ENCODE results near the gene CS. TPM values are rescaled to one million over a fixed set of nuclear protein-coding genes. Genes with fewer than 3 reads are reported as not detected.

The CS gene
- total RNA-seq, 4 donors from 2014 or later = 126 to 175 (median 133) TPM

DNA sequence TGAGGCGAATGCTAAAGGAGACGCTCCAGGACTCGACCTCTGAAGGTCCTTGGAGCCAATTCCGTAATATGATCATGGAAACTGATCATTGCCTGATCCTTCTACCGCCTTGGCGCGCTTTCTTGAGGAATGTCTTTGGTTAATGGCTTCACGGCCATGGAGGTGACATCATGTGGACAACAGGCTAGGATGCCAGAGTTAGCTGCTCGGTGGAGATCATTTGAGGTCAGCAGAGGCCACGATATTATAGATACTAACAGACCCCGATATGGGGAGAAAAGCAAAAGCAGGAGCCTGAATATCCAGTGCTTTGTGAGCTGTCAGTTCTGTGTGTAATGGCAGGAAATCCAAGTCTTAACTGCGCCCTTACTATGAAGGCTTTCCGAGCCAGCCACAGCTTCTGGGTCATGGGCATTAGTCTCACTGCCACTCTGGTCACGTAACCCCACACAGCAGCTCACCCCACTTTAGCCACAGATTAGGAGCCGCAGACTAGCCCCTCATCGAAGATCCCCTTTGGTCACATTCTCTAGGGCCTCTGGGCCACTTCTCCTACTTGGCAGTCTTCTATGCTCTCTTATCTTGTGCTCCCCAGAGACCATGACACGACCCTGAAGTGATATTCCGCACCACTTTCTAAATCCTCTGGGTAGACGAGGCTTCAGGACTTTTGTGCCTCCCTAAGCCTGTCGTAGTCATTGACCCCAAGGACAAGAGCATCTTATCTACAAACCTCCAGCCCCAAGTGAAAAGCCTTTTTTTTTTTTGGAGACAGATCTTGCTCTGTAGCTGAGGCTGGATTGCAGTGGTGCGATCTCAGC is 724 bp upstream of the CS start:
- peaks cover 0 to 25% (median 4%) of the 10 kb centered on the region in 3 donors for H3K36me3 ChIP-seq
- H3K4me3 ChIP-seq = peak overlapping the region; percentile 73 to 95 (median 88)
- peaks cover 25 to 57% (median 33%) of the 10 kb centered on the region in 3 donors for H3K4me1 ChIP-seq
- H3K27ac ChIP-seq = peak overlapping the region; percentile 92 to 98 (median 96)
- intact Hi-C loops (cut with DNase I) = no loop called here
- DNase-seq = no peak
- TF ChIP-seq POLR2A (IDR thresholded peaks at IDR 0.05) = no peak
- TF ChIP-seq, protein P1, sequence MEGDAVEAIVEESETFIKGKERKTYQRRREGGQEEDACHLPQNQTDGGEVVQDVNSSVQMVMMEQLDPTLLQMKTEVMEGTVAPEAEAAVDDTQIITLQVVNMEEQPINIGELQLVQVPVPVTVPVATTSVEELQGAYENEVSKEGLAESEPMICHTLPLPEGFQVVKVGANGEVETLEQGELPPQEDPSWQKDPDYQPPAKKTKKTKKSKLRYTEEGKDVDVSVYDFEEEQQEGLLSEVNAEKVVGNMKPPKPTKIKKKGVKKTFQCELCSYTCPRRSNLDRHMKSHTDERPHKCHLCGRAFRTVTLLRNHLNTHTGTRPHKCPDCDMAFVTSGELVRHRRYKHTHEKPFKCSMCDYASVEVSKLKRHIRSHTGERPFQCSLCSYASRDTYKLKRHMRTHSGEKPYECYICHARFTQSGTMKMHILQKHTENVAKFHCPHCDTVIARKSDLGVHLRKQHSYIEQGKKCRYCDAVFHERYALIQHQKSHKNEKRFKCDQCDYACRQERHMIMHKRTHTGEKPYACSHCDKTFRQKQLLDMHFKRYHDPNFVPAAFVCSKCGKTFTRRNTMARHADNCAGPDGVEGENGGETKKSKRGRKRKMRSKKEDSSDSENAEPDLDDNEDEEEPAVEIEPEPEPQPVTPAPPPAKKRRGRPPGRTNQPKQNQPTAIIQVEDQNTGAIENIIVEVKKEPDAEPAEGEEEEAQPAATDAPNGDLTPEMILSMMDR (IDR thresholded peaks at IDR 0.05) = no peak
- no peaks in the 10 kb centered on the region for H3K27me3 ChIP-seq
- H3K9me3 ChIP-seq = no peaks in the 10 kb centered on the region
- WGBS, 2 donors = 36 to 53% methylated on average over 16 to 21 of the region's 21 CpGs

DNA sequence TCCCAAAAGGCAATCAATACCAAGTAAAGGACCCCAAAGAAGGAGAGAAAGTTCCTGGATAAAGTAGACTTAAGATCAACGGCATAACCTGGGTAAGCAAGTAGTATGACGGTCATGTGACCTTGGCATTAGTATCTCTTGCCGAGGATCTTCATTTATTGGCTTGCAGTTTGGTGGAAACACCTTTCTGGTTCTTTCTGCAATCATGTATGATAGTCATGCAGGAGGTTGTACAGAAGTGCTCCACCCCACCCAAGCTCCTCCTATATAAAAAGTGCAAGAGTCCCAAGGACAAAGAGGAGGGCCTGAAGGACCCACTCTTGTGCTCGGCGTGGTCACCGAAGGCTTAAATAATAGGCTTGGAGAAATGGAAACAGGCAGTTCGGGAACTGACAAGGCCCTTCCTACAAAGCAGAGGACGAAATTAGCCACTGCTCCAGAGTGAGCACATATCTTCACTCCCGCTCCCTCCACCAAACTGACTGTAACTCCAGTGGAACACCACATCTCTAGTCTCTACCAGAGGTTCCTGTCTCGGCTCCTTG is 750 bp downstream of the CS start:
- no peak for DNase-seq
- intact Hi-C loops (cut with DNase I) = no loop called here
- Histone ChIP-seq H3K27ac (peak overlapping the region; percentile 92 to 98 (median 96)), H3K27me3 (no peaks in the 10 kb centered on the region), H3K36me3 (peaks cover 0 to 19% (median 4%) of the 10 kb centered on the region in 3 donors), H3K9me3 (no peaks in the 10 kb centered on the region), H3K4me1 (peaks cover 25 to 69% (median 33%) of the 10 kb centered on the region in 3 donors), H3K4me3 (peak overlapping the region; percentile 73 to 95 (median 88))
- TF ChIP-seq, protein P1 (IDR thresholded peaks at IDR 0.05) = no peak
- TF ChIP-seq POLR2A (IDR thresholded peaks at IDR 0.05) = no peak
- WGBS, 2 donors = 0 to 1% methylated on average over 10 of the region's 10 CpGs

DNA sequence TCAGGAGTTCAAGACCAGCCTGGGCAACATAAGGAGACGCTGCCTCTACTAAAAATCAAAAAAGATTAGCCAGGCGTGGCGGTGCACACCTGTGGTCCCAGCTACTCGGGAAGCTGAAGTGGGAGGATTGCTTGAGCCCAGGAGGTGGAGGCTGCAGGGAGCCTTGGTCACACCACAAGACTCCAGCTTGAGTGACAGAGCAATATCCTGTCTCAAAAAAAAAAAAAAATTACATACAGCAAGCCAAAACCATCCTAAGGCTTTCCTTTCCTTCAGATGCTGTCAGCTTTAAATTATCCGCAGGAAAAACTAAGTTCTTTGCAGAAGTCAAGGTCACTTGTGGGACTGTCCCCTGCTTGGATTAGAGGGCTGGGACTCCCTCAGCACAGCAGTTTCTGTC is 1.3 kb downstream of the CS start:
- intact Hi-C loops (cut with DNase I) = no loop called here
- Histone ChIP-seq H3K4me1 (peaks cover 25 to 75% (median 33%) of the 10 kb centered on the region in 3 donors), H3K27me3 (no peaks in the 10 kb centered on the region), H3K4me3 (peak overlapping the region; percentile 73 to 95 (median 88)), H3K9me3 (no peaks in the 10 kb centered on the region), H3K36me3 (peaks cover 0 to 22% (median 4%) of the 10 kb centered on the region in 3 donors), H3K27ac (peak overlapping the region; percentile 92 to 98 (median 96))
- TF ChIP-seq POLR2A (IDR thresholded peaks at IDR 0.05) = no peak
- TF ChIP-seq, protein P1 (IDR thresholded peaks at IDR 0.05) = no peak
- DNase-seq = no peak
- WGBS, 2 donors = 58 to 74% methylated on average over 5 of the region's 5 CpGs

DNA sequence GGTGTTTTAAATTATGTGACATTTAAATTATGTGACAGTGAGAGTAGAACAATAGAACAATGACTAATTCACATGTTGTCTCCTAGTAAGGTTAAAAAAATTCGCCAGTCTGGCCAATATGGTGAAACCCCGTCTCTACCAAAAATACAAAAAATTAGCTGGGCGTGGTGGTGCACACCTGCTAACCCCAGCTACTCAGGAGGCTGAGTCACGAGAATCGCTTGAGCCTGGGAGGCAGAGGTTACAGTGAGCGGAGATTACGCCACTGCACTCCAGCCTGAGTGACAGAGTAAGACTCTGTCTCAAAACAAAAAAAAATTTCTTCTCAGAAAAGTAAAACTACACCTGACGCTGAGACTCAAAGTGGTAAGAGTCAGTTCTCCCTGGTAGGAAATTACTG is 2.7 kb downstream of the CS start:
- TF ChIP-seq, protein P1 (IDR thresholded peaks at IDR 0.05) = no peak
- no peak for TF ChIP-seq POLR2A (IDR thresholded peaks at IDR 0.05)
- Histone ChIP-seq H3K27ac (peak overlapping the region in 3 of 4 donors; percentile 14 to 97 (median 42)), H3K36me3 (peaks cover 0 to 23% (median 4%) of the 10 kb centered on the region in 3 donors), H3K9me3 (no peaks in the 10 kb centered on the region), H3K4me1 (peaks cover 26 to 89% (median 33%) of the 10 kb centered on the region in 3 donors), H3K4me3 (no peak overlapping the region), H3K27me3 (no peaks in the 10 kb centered on the region)
- intact Hi-C loops (cut with DNase I) = no loop called here
- WGBS, 2 donors = 61 to 85% methylated on average over 8 of the region's 8 CpGs
- no peak for DNase-seq

DNA sequence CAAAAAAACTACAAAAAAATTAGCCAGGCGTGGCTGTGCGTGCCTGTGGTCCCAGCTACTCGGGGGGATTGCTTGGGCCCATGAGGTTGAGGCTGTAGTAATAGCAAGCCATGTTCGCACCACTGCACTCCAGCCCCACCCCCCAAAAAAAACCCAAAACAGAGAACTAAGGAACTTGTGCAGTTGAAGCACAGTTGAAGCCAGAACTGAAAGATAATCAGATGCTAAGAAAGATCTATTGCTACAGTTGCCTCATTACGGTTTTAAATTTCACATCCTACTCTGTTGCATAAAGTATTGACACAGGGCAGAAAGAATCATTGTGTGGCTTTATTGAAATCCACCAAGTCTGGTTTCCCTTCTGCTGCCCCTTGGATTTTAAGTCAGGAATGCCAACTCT is 3.8 kb downstream of the CS start:
- Histone ChIP-seq H3K27ac (peak overlapping the region in 1 of 4 donors; percentile 42), H3K36me3 (peaks cover 0 to 28% (median 4%) of the 10 kb centered on the region in 3 donors), H3K27me3 (no peaks in the 10 kb centered on the region), H3K4me1 (peaks cover 34 to 89% (median 37%) of the 10 kb centered on the region in 3 donors), H3K4me3 (no peak overlapping the region), H3K9me3 (no peaks in the 10 kb centered on the region)
- intact Hi-C loops (cut with DNase I) = no loop called here
- no peak for DNase-seq
- 58 to 71% methylated on average over 4 to 5 of the region's 5 CpGs for WGBS, 2 donors
- TF ChIP-seq, protein P1 (IDR thresholded peaks at IDR 0.05) = no peak
- TF ChIP-seq POLR2A (IDR thresholded peaks at IDR 0.05) = no peak

Measured in esophagus squamous epithelium (tissue), 5 donors.